ENCODE results near the gene ITPKB. TPM values are rescaled to one million over a fixed set of nuclear protein-coding genes. Genes with fewer than 3 reads are reported as not detected.

The ITPKB gene
- total and polyA plus RNA-seq, 7 donors, result 3.9 to 14.1 (median 8.9) TPM

- intact Hi-C loops (cut with DNase I), result loop anchor here in 1 of 2 donors (10.0 kb wide), 1 partner anchor 182 kb away; no protein-coding TSS in a partner anchor
- Histone ChIP-seq H3K36me3 (ENCODE audit: insufficient read depth in 1 of 2, low read depth in 1 of 2) (no peaks in the 10 kb centered on the region), H3K4me1 (no peaks in the 10 kb centered on the region), H3K27me3 (ENCODE audit: insufficient read depth in 3 of 3, low read length in 2 of 3) (no peaks in the 10 kb centered on the region), H3K9me3 (no peaks in the 10 kb centered on the region), H3K4me3 (no peak overlapping the region), H3K27ac (no peak overlapping the region)
- ATAC-seq (no peak), DNase-seq (no peak)
- no peak for TF ChIP-seq CTCF (IDR thresholded peaks at IDR 0.05)
- 88 to 95% (median 90%) methylated on average over 11 of the region's 11 CpGs for WGBS, 3 donors
Observed at GRCh38 chr1:226606311-226607267, 132.5 kb downstream of the ITPKB start.

GRCh38 chr1:226605318-226605950 is 133.6 kb downstream of the ITPKB start:
- intact Hi-C loops (cut with DNase I), result loop anchor here in 1 of 2 donors (10.0 kb wide), 1 partner anchor 181 kb away; no protein-coding TSS in a partner anchor
- TF ChIP-seq CTCF (IDR thresholded peaks at IDR 0.05), result no peak
- Histone ChIP-seq H3K36me3 (ENCODE audit: insufficient read depth in 1 of 2, low read depth in 1 of 2) (no peaks in the 10 kb centered on the region), H3K27ac (no peak overlapping the region), H3K4me3 (no peak overlapping the region), H3K4me1 (no peaks in the 10 kb centered on the region), H3K9me3 (no peaks in the 10 kb centered on the region), H3K27me3 (ENCODE audit: insufficient read depth in 3 of 3, low read length in 2 of 3) (no peaks in the 10 kb centered on the region)
- ATAC-seq, result no peak
- WGBS, 3 donors, result 89 to 94% (median 91%) methylated on average over 9 of the region's 9 CpGs
- DNase-seq, result no peak

GRCh38 chr1:226604560-226605317 is 134.3 kb downstream of the ITPKB start:
- no peak for DNase-seq
- Histone ChIP-seq H3K36me3 (ENCODE audit: insufficient read depth in 1 of 2, low read depth in 1 of 2) (no peaks in the 10 kb centered on the region), H3K27me3 (ENCODE audit: insufficient read depth in 3 of 3, low read length in 2 of 3) (no peaks in the 10 kb centered on the region), H3K4me3 (no peak overlapping the region), H3K9me3 (no peaks in the 10 kb centered on the region), H3K27ac (no peak overlapping the region), H3K4me1 (no peaks in the 10 kb centered on the region)
- no peak for TF ChIP-seq CTCF (IDR thresholded peaks at IDR 0.05)
- 66 to 78% (median 77%) methylated on average over 9 of the region's 9 CpGs for WGBS, 3 donors
- intact Hi-C loops (cut with DNase I), result loop anchor here in 1 of 2 donors (10.0 kb wide), 1 partner anchor 180 kb away; no protein-coding TSS in a partner anchor
- ATAC-seq, result no peak

GRCh38 chr1:226603858-226604559 is 135.1 kb downstream of the ITPKB start:
- no peak overlapping the region for H3K4me3 ChIP-seq
- H3K4me1 ChIP-seq, result no peaks in the 10 kb centered on the region
- DNase-seq, result no peak
- H3K36me3 ChIP-seq (ENCODE audit: insufficient read depth in 1 of 2, low read depth in 1 of 2), result no peaks in the 10 kb centered on the region
- no peaks in the 10 kb centered on the region for H3K9me3 ChIP-seq
- H3K27ac ChIP-seq, result no peak overlapping the region
- 67 to 73% (median 67%) methylated on average over 19 of the region's 19 CpGs for WGBS, 3 donors
- intact Hi-C loops (cut with DNase I), result loop anchor here in 1 of 2 donors (10.0 kb wide), 1 partner anchor 179 kb away; no protein-coding TSS in a partner anchor
- no peak for ATAC-seq
- no peak for TF ChIP-seq CTCF (IDR thresholded peaks at IDR 0.05)
- no peaks in the 10 kb centered on the region for H3K27me3 ChIP-seq (ENCODE audit: insufficient read depth in 3 of 3, low read length in 2 of 3)

All from psoas muscle (tissue), 8 donors.